T1000 (cell line): ENCODE data around the gene RASSF4.

Experiments
- DNase-seq: peaks from one replicate; lab custom pipeline; 2025; ENCODE audit warnings: mixed read lengths; lab: John Stamatoyannopoulos, UW

The RASSF4 gene

DNA sequence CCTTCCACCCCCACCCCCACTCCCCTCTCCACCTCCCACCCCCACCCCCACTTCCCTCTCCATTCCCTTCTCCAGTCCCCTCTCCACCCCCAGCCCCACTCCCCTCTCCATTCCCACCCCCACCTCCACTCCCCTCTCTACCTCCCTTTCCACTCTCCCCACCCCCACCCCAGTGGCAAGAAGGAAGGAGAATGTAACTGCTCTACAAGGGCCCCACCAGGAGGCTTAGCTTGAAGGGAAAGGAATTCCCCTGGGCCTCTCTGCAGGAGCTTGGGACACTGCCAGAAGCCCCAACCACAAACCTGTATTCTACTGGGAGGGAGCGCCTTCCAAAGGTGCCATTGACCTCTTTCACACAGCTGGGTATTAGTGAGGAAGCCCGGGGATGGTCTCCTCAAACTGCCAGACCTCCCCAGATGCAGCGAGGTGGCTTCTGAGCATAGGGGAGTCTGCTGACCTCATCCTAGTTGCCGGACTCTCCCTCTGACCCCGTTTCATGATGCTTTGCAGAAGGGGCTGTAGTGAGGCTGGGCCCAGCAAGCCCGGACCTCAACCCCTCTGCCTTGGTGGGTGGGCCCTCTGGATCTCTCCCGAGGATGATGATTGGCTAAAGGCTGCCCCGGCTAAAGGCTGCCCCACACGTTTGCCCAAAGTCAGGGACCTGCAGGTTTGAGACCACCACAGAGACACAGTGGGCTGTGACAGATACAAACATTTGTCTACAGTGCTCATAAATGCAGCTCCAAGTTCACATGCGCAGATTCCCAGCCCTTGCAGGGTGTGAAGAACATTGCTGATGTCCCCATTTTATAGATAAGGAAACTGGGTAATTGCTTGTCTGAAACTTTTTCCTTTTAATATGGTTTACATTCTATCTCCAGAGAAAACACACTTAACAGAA is 16.1 kb downstream of the RASSF4 start:
- DNase-seq: no peak

DNA sequence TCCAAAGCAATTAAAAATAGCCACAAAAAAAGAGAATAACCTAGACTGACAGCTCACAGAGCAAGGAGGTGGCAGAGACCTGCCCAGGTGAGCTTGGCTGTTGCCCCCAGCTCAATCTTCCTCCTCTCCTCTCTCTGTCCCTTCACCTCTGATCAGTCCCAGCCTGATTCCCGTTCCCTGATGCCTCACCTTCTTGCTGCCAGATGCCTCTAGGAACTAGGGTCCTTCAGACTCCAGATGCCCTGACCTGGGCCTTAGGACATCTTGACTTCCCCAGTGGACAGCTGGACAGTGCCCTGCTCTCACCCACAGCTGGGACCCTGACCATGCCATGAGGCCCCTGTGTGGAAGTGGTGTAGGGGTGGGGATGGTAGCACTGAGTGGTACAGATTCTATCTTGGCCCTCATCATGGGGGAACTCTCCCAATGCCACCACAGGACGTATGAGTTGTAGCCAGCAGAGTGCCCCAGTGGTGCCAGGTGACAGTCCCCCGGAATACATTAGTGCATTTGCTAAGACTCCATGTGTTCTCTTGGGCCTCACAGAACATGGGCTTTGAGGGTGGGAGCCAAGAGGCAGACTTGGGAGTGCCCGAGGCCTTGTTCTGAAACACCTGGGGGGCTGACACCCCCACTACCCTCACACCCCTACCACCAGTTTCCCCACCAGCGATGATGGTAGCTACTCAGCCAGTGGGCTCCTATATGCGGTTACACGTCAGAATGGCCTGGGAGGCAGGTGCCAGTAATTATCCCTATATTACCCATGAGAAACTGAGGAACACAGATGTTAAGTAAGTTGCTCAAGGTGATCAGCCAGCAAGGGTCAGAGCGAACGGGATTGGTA is 17.0 kb downstream of the RASSF4 start:
- DNase-seq: no peak

DNA sequence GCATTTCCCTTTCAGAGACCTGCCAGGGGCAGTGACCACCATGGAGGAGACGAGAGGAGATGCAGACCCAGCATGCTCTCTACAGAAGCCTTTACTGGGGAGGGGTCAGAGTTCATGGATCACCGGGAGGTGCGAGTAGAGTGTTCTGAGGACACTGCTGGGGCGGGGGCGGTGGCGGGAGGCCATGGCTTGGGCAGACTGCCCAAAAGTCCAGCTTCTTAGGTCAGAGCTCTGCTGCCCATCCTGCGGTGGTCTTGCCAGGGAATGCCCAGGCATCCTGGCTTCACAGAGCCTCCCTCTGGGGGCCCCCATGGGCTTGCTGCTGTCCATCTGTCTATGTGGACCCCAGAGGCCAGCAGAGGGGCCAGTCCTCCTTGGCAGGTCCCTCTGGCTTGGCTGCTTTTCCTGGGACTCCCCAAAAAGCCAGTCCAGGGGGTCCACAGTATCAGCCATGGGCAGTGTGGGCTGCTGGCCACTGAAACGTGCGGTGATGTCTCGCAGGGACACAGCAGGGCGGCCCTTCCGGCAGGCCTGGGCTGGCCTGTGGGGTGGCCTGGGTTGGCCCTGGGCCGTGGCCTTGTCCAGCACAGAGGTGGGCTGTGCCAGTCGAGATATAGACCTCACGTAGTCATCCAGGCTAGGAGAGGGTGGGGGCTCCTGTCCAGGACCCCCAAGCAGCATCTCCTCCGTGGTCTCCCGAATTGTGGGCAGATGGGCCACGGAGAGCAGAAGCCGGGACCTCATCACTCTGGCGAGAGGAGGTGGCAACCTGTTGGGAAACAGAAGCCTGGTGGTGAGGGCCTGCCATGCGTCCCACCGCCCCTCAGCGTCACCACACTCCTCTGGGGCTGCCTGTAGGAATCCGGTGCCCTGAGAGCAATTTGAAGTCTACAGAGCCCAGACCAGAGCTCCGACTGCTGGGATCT is 17.9 kb downstream of the RASSF4 start:
- no peak for DNase-seq

DNA sequence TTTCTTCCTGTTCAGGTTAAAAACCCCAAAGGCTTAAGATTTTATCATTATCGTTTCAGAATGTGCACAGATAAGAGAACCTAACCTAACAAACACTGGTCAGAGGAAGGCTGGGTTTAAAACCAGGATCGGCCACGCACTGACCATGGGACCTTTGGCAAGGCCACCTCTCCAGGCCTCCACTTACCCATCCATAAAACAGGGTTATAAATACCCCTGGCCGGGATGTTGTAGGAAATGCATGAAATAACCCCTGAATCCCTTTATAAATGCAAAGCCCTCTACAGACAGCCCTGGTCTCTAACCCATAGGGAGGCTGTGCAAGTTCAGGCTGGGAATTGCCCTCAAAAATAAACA is 18.6 kb downstream of the RASSF4 start:
- DNase-seq: no peak

DNA sequence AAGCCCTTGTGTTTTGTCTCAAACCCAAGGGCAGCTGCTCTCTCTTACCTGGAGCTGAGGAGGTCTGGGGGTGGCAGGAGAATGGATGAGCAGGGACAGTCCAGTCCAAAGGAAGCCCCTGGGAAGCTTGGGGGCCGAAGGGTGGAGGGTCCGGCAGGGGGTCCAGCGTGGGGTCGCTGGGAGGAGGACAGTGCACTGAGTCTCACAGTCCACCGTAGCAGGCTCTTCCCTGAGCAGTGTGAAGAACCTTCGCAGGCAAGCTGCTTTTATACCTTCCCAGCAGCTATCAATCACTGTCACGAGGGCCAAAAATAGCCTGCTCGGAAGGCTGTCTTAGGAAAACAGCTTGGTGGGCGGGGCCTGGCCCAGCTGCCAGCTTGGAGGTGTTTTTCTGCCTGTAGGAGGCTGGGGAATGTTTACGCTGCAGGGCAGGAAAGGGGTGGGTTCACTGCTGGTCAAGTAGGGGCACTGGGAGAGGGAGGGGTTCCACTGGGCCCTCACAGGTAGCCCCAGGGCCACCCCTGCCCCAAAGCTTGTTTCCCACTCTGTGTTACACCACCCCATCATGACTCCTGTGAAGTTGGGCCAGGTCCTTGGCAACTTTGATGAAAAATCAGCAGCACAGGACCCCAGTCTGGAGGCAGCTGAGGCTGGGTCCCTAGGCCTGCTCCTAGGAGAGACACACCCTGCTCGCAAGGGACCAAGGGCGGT is 19.1 kb downstream of the RASSF4 start, which contains the start of gene DEPP1:
Gene DEPP1 (minus strand): TSS at position 240 of the 711 bp plus-strand sequence. CDS start 779 bp downstream, outside the sequence.
- DNase-seq: peak; percentile 35

DNA sequence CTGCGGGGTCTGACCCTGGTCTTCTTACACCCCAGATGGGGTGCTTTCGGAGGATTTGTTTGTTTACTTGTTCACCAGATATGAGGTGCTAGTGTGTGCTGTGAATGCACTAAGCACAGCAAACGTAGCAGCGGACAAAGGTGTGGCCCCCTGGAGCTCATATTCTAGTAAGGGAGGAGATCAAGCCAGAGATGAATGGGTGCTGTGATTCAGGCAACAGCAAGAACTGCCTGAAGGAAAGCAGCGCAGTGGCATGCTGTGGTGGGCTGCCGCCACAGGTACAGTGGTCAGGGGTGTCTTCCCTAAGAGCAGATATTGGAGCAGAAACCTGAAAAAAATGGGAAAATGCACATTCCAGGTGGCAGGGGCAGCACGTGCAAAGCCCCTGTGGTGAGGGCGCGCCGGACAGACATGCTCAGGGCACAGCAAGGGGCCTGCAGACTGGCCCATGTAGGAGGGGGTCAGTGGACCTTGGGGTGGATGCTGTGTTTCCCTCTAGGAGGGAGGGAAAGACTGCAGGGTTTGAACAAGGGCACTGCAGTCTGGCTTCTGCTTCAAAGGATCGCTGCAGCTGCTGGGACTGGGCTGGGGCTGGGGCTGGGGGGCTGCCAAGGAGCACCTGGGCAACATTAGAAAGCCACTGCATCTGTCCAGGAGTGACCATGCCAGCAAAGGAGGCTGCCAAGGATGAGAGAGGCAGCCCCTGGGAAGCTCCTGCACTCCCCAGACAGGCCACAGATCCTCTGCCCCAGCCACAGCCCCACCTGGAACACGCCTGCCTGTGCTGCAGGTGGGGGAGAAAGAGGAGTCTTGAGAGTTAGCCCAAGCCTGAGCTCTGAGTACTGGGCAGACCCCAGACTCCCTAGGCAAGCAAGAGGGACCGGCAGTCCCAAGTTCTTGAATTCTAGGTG is 19.9 kb downstream of the RASSF4 start:
- no peak for DNase-seq

DNA sequence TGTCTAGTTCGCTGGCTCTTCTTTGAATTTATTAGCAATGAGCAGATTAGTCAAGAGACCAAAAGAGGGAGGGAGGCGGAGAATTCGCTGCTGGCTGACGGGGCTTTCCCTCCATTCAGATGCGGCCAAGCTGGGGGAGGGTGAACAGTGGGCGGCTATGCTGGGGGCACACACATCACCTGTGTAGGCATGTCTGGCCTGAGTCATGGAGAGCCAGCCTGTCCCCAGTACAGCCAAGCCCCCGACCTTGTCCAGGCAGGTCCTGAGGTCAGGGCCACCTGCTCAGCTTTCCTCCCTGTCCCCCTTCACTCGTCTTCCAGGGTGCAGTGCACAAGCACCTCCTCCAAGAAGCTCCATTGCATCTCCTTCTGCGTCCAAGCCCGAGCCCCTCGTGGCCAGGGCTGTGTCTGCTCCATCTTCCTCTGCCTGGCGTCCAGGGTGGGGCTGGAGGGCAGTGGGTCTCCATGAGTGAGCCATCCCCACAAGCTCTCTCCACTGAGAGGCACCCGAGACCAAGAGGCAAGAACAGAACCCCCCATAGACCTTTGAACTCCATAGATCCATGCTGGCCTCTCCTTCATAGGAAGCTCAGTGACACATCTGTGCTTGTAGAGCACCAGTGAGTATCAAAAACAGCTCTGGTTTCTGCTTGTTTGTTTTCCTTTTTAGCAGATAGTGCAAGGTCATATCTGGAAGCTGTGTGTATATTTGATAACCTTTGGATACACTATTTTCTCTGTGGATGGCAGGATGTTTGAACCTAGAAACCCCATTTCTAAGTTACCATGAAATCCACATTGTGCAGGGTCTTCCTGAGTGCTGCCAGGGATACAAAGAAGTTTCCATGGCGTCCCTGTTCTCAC is 20.9 kb downstream of the RASSF4 start:
- no peak for DNase-seq

DNA sequence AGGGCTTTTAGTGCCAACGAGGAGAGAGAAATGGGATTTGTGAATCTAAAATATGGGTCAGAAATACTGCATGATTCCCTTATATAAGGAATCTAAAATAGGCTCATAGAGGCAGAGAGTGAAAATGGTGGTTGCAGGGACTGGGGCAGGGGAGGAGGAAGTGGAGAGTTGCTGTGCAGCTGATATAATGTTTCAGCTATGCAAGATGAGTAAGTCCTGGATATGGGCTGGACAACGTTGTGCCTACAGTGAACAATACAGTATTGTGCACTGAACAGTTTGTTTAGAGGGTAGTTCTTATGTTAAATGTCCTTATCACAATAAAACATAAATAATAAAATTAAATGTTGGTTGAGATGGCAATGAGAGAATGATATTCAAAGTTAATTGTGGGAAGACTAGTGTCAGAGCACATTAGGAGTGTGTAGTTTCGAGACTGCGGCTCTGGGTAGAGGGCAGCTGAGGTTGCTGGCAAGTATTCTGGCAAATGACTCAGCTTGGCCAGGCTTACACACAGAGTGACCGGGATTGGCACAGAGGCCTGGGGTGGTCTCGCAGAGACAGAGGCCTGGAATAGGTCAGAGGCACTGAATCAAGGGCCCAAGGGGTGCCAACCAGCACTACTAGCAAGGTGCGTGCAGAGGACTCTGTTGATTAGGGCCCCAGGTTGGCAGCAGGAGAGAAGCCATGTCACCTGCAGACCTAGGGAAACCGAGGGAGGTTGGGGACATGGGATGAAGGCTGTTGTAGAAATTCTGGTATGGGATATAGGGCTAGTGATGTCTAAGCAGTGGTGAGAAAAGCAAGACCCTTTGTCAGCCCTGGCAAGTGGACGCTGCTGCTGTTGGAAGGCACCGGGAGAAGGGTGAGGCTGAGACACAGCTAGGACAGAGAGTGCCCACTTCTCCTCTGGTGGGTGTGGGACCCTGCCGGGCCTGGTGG is 21.8 kb downstream of the RASSF4 start:
- peak; percentile 35 for DNase-seq

DNA sequence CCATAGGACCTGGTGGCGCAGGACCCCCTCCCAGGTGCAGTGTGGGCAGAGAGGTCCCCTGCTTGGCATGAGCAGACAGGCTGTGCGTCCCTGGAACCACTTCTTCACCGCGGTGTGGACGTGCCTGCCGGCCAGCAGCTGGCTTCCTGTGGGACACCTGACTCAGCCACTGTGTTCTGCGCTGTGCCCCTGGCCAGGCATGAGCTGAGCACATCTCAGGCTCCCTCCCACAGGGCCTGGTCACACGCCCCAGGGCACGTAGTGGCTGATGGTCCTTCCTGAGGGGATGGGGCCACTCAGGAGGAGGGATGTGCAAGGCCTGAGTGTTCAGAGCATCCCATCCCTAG is 22.5 kb downstream of the RASSF4 start:
- DNase-seq: peak; percentile 56

DNA sequence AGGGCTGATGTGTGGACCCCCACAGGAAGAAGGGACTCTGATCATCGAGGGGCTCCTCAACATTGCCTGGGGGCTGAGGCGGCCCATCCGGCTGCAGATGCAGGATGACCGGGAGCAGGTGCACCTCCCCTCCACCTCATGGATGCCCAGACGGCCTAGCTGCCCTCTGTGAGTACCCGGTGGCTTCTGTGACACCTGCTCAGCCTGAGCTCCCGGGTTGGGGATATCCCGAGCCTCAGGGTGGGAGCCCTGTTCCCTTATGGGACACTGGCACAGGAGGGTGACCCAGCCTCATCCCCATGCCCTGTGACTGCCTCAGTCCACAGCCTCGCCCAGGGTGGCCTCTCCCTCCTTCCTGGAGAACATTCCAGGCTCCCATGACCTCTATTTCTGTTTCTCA is 22.9 kb downstream of the RASSF4 start:
- DNase-seq: no peak

DNA sequence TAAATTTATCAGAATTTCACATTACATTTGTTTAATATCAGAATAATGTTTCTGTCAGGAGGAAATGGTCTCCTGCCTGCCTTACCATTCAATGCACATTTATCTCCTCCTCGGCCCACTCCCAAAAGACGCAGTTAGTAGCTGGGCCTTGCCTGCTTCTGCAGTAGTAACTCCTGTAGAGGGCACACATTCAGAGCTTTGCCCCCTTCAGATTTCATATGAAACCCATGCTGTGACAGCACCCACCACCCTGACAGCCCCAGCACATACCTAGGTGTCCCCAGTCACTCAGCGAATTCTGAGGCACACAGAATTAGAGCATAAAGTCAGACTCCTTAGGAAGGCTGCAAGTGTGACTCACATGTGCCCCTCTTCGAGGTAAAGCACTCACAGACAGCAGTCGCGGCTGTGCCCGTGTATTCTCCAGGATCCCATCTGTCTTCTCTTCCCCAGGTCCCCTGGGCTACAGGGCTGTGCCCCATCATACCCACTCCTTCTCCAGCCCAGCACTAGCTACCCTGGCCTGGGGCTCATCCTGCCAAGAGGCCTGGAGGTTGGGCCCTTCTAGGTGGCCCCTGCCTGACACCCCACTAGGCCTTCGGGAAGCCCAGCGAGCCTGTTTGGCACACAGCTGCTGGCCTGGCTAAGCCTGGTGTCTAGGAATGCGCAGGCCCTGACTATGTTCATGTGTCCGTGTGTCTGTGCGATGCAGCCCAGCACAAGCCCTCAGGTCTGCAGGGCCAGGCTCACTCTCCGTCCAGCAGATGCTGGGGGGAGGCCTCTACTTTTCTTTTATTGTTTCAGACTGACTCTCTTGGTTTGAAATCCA is 23.7 kb downstream of the RASSF4 start:
- DNase-seq: no peak

DNA sequence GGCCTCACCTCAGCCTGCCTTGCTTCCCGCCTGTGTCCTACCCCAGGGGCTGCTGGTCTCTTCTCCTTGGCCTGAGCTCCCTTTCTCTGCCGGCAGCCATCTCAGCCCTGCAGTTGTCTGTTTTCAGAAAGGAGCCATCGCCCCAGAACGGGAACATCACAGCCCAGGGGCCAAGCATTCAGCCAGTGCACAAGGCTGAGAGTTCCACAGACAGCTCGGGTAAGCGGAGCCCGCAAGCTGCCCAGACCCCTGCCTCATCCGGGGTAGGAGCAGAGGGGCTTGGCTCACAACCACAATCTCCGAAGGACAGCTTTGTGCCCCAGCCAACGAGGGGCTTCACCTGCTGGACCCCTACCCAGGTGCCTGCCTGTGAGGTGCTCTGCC is 24.3 kb downstream of the RASSF4 start:
- no peak for DNase-seq

DNA sequence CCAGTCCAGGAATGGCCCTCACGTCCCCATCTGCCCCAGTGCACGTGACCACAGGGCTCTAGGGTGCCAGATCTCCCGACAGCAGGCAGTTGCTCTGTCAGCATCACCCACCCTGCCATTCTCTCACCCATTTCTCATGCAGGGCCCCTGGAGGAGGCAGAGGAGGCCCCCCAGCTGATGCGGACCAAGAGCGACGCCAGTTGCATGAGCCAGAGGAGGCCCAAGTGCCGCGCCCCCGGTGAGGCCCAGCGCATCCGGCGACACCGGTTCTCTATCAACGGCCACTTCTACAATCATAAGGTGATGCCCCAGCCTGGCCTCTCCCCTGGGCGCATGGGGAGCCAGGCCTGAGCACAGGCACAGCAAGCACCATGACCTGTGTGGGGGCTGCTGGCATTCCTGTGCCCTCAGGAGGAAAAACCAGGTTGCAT is 25.1 kb downstream of the RASSF4 start:
- no peak for DNase-seq

DNA sequence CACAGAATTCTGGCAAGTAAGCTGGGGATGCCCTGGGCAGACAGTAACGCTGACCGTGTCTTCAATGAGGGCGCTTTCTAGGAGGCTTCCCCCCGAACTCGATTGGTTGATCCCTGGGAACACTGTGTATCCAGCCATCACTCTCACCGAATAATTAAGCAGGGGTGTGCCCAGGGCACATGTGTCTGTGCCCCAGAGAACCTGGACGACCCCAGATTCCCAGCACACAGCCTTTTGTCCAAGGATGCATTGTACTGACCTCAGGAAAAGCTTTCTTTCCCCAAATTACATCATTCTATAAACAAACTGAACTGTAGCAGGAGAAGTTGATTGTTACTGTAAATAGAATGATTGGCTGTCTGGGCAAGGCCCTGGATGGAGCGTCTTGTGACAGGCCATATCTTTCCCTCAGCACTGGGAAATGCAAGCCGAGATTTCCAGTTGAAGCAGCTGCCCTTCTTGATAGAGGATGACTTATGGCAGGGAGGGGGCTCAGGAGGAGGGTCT is 25.6 kb downstream of the RASSF4 start:
- DNase-seq: no peak

DNA sequence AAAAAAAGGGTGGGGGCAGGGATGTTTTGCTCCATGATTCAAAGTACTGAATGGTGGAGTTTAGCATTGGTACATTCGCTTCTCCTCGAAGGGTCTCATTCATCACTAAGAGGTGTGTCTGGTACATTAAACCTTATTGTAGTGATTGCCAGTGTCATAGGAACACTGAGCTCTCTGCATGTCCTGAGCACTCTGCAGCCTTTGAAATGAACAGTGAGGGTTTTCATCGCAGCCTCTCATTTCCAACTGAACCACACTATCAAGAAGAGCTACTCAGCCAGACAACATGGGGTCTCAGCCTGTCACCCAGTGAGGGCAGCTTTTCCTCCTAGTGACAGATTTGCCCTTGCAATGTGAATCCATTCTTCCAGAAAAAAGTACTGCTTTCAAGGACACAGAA is 26.6 kb downstream of the RASSF4 start:
- DNase-seq: no peak

DNA sequence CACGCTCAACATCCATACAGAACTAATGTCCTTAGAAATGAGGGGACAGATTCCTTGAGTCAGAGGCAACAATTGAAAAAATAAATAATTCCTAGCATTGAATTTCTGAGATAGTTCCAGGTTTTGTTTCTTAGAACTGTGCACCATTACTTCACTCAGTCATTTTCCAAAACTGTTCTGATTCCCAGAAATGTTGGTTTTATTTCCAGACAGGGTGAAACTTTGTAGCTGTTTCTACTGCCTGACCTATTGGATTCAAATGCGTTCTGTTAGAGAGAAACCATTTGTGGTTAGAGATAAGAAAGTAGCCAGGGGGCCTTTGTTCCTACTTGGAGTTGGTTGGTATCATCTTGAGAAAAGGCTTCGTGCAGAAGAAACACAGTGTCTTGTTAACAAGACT is 27.1 kb downstream of the RASSF4 start:
- DNase-seq: no peak

DNA sequence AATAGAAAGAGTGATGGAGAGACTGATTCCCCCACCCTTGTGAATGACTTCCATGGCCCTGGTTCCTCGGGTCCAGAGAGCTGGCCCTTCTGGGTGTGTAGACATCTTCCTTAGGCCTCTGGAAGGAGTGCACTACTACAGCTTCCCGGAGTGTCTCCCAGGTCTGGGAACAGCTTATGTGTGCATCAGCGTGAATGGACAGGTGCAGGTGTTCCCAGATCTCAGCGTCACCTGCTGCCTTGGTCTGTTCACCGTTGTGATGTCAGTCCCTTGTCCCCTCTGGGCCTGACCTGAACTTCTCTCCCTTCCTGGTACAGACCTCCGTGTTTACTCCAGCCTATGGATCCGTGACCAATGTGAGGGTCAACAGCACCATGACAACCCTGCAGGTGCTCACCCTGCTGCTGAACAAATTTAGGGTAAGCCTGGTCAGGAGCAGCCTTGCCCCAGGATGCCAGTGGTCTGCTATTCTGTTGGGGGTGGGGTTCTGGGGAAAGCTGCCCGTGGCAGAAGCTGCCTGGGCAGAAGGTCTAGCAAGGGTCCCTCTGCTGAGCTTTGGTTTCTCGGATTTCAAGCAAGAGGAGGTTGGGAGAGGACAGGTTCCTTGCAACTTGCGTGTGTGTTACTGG is 29.5 kb downstream of the RASSF4 start:
- DNase-seq: no peak
